GM23338 (cell line): ENCODE measurements around the gene GLUD1. TPM values are rescaled to one million over a fixed set of nuclear protein-coding genes. Genes with fewer than 3 reads are reported as not detected.
"Not testable (repeated sequence)": the region's sequence is repeated elsewhere in the genome, so short reads cannot be mapped to it uniquely, and the experiment has no call there.

Experiments
- ATAC-seq: fragments of 200-7000 bp; cut with Tn5 transposase; 3 replicates; pipeline ENCODE4 v1.9.1; 2020
- DNase-seq: peaks from one replicate; pipeline ENCODE4 v3.0.0-alpha.2; 2015; ENCODE audit warnings: low spot score
- H2AFZ ChIP-seq: fragments of 200-600 bp; sonication (generic); 2 replicates; pipeline ENCODE4 v1.8.0; 2016; ENCODE audit warnings: antibody characterized with exemption, mild to moderate bottlenecking, moderate library complexity
- H3F3A ChIP-seq: fragments of 200-600 bp; sonication (generic); replicated peaks from 2 replicates; pipeline ENCODE4 v1.8.0; 2017; ENCODE audit warnings: antibody characterized with exemption, mixed run types, low read depth
- H3K27ac ChIP-seq: fragments of 200-600 bp; sonication (generic); 2 replicates; pipeline ENCODE4 v1.6.1; 2016; ENCODE audit warnings: low read depth
- H3K27me3 ChIP-seq: fragments of 200-600 bp; sonication (generic); 2 replicates; pipeline ENCODE4 v1.8.0; 2016; ENCODE audit warnings: mild to moderate bottlenecking, mixed run types, moderate library complexity; ENCODE audit not compliant: insufficient read depth
- H3K36me3 ChIP-seq: fragments of 200-600 bp; sonication (generic); 2 replicates; pipeline ENCODE4 v1.8.0; 2016; ENCODE audit warnings: mild to moderate bottlenecking; ENCODE audit not compliant: insufficient read depth
- H3K4me1 ChIP-seq: fragments of 200-600 bp; sonication (generic); 2 replicates; pipeline ENCODE4 v1.8.0; 2016; ENCODE audit warnings: mild to moderate bottlenecking, moderate library complexity; ENCODE audit not compliant: insufficient read depth
- H3K4me2 ChIP-seq: fragments of 200-600 bp; sonication (generic); 2 replicates; pipeline ENCODE4 v1.7.1; 2017; ENCODE audit warnings: mixed run types
- H3K4me3 ChIP-seq: fragments of 200-600 bp; sonication (generic); 2 replicates; pipeline ENCODE4 v1.6.1; 2016; ENCODE audit warnings: mixed run types
- H3K79me2 ChIP-seq: fragments of 200-600 bp; sonication (generic); replicated peaks from 2 replicates; pipeline ENCODE4 v1.8.0; 2017; ENCODE audit warnings: mild to moderate bottlenecking; ENCODE audit not compliant: insufficient read depth
- H3K9me2 ChIP-seq: fragments of 200-600 bp; sonication (generic); 2 replicates; pipeline ENCODE4 v1.8.0; 2017; ENCODE audit not compliant: insufficient read depth
- H4K20me1 ChIP-seq: fragments of 200-600 bp; sonication (generic); replicated peaks from 2 replicates; pipeline ENCODE4 v1.8.0; 2017; ENCODE audit warnings: mild to moderate bottlenecking; ENCODE audit not compliant: insufficient read depth
- H3K27ac Mint-ChIP-seq: 2 replicates; pipeline ENCODE4 v1.8.0; 2020; ENCODE audit warnings: inconsistent platforms, mild to moderate bottlenecking, moderate library complexity, mixed read lengths
- H3K27me3 Mint-ChIP-seq: 3 replicates; pipeline ENCODE4 v1.8.0; 2022; ENCODE audit warnings: low read depth, mild to moderate bottlenecking, moderate library complexity, mixed read lengths, inconsistent platforms; ENCODE audit not compliant: insufficient read depth, poor library complexity
- H3K36me3 Mint-ChIP-seq: 3 replicates; pipeline ENCODE4 v1.8.0; 2021; ENCODE audit warnings: low read depth, mild to moderate bottlenecking, inconsistent platforms, moderate library complexity, mixed read lengths
- H3K4me1 Mint-ChIP-seq: 3 replicates; pipeline ENCODE4 v1.8.0; 2020; ENCODE audit warnings: mild to moderate bottlenecking, inconsistent platforms, mixed read lengths
- H3K4me3 Mint-ChIP-seq: 3 replicates; pipeline ENCODE4 v1.8.0; 2021; ENCODE audit warnings: moderate library complexity, mild to moderate bottlenecking, inconsistent platforms, mixed read lengths
- H3K9me3 Mint-ChIP-seq: 3 replicates; pipeline ENCODE4 v1.8.0; 2020; ENCODE audit warnings: moderate library complexity, mild to moderate bottlenecking, inconsistent platforms, mixed read lengths
- CTCF ChIP-seq, 2 experiments: fragments of 200-600 bp in 1 of 2; sonication (generic) in 1 of 2; conservative IDR thresholded peaks; 2 replicates each; pipeline versions ENCODE4 v1.5.1 to v1.6.1; 2016 to 2017; ENCODE audit warnings: antibody characterized with exemption in 2 of 2, low read depth in 2 of 2, mild to moderate bottlenecking in 2 of 2, moderate library complexity in 1 of 2
- ZNF331 ChIP-seq: fragments of 250-450 bp; sonication (Bioruptor Pico); IDR thresholded peaks from 2 replicates; pipeline ENCODE4 v1.5.0; 2020; ENCODE audit warnings: low read depth, mild to moderate bottlenecking, moderate library complexity
- ZNF462 ChIP-seq: fragments of 250-450 bp; sonication (Bioruptor Pico); IDR thresholded peaks from 2 replicates; pipeline ENCODE4 v1.5.0; 2020; ENCODE audit warnings: mild to moderate bottlenecking, moderate library complexity
- polyA plus RNA-seq: library from polyadenylated mRNA; unstranded; fragments of >200 nt; fragmentation: Nextera tagmentation; extraction: Ambion mirVana; gene quantifications from 2 replicates; pipeline ENCODE4 v1.2.1, GENCODE V29; 2016
- total RNA-seq: library from RNA; depleted of rRNA; stranded (reverse); fragments of >200 nt; shearing (Covaris generic); gene quantifications from 2 replicates; pipeline ENCODE4 v1.2.3, GENCODE V29; 2014

The GLUD1 gene
- total and polyA plus RNA-seq, 2 experiments from 2014 or later: 44.7 to 144 TPM

GRCh38 chr10:87030912-87031635 is 63.6 kb downstream of the GLUD1 start (continued):
- no peak for TF ChIP-seq ZNF462
- no peak for TF ChIP-seq CTCF (conservative IDR thresholded peaks at IDR 0.05; ENCODE audit: low read depth in 2 of 2)
- no peak for TF ChIP-seq ZNF331 (CRISPR knock-in tag)

GRCh38 chr10:87030419-87030818 is 64.2 kb downstream of the GLUD1 start:
- not testable (repeated sequence) for DNase-seq, H3K4me2 ChIP-seq, H2AFZ ChIP-seq, H3K4me3 ChIP-seq, H3K27me3 Mint-ChIP-seq, H3K79me2 ChIP-seq, H3K27ac Mint-ChIP-seq, H3K9me2 ChIP-seq, H3K4me3 Mint-ChIP-seq, H3K4me1 ChIP-seq, H3F3A ChIP-seq, H3K4me1 Mint-ChIP-seq, H3K27me3 ChIP-seq, H3K36me3 ChIP-seq, H3K27ac ChIP-seq, H4K20me1 ChIP-seq, ATAC-seq
- Mint-ChIP-seq H3K36me3 (peaks cover 18% of the 10 kb centered on the region; the same call in 2 of the 3 replicates), H3K9me3 (peaks cover 32% of the 10 kb centered on the region)

- not testable (repeated sequence) for H4K20me1 ChIP-seq, H3K4me2 ChIP-seq, H3K36me3 ChIP-seq, H3K4me1 ChIP-seq, H3K27me3 ChIP-seq, ATAC-seq, H3K4me3 Mint-ChIP-seq, H3K27ac Mint-ChIP-seq, H3K4me3 ChIP-seq, H3K9me2 ChIP-seq, H3K27me3 Mint-ChIP-seq, H2AFZ ChIP-seq, H3F3A ChIP-seq, H3K79me2 ChIP-seq, H3K27ac ChIP-seq, DNase-seq, H3K4me1 Mint-ChIP-seq
- peaks cover 16% of the 10 kb centered on the region for H3K9me3 Mint-ChIP-seq
- H3K36me3 Mint-ChIP-seq: peaks cover 15% of the 10 kb centered on the region; the same call in 2 of the 3 replicates
These were observed 67.7 kb downstream of the GLUD1 start for GRCh38 chr10:87026747-87027508.

GRCh38 chr10:87025285-87025958 is 69.2 kb downstream of the GLUD1 start:
- H3K27me3 ChIP-seq, H3K27me3 Mint-ChIP-seq, H3F3A ChIP-seq, H3K36me3 Mint-ChIP-seq, H3K79me2 ChIP-seq, H4K20me1 ChIP-seq, H3K9me2 ChIP-seq, H3K9me3 Mint-ChIP-seq, ATAC-seq, H3K4me1 ChIP-seq, H3K4me3 ChIP-seq, H3K27ac ChIP-seq, H3K4me1 Mint-ChIP-seq, H2AFZ ChIP-seq, H3K4me3 Mint-ChIP-seq, H3K36me3 ChIP-seq, H3K4me2 ChIP-seq: not testable (repeated sequence)
- peak; percentile 15 for DNase-seq
- H3K27ac Mint-ChIP-seq: peak overlapping the region; percentile 77
